OCI-LY1 (cell line): ENCODE results near the gene CRYGN.

Source experiments
- CTCF ChIP-seq: fragments of 200-600 bp; sonication (generic), shearing (Covaris generic); IDR thresholded peaks from 2 replicates; pipeline ENCODE4 v1.5.1; 2017; ENCODE audit warnings: mild to moderate bottlenecking, antibody characterized with exemption, low read length, moderate library complexity, mixed read lengths
- EZH2 ChIP-seq: fragments of 200-600 bp; sonication (generic), shearing (Covaris generic); IDR thresholded peaks from 2 replicates; pipeline ENCODE4 v1.8.0; 2017; ENCODE audit warnings: borderline replicate concordance, mixed run types, mild to moderate bottlenecking, antibody characterized with exemption, low read length, moderate library complexity, mixed read lengths

GRCh38 chr7:151442776-151443496, 3.0 kb upstream of the CRYGN start:
- TF ChIP-seq EZH2 (no peak), CTCF (no peak)
